ENCODE results near the gene CNTNAP5.

Gene CNTNAP5

GRCh38 chr2:124289615-124290014 lies 264.5 kb downstream of the CNTNAP5 start:
- Histone ChIP-seq H2BK120ac (ENCODE audit: low read depth, low read length) (no peak overlapping the region), H3K4me2 (ENCODE audit: low read length) (no peak overlapping the region), H3K4ac (ENCODE audit: low read depth, low read length) (no peak overlapping the region), H3K79me2 (ENCODE audit: control insufficient read depth, insufficient read depth, low read length) (no peaks in the 10 kb centered on the region), H3K36me3 (ENCODE audit: control insufficient read depth, insufficient read depth, low read length) (no peaks in the 10 kb centered on the region), H3K79me1 (ENCODE audit: low read length) (no peaks in the 10 kb centered on the region), H4K5ac (ENCODE audit: low read length) (no peak overlapping the region), H3K56ac (ENCODE audit: low read length) (no peak overlapping the region), H2BK5ac (ENCODE audit: low read length) (no peak overlapping the region), H2BK15ac (replicated peaks; ENCODE audit: low read depth) (no peak overlapping the region), H3K9ac (ENCODE audit: low read length) (no peak overlapping the region), H3K23ac (ENCODE audit: low read length) (no peak overlapping the region), H3K4me1 (ENCODE audit: control insufficient read depth, low read depth, low read length) (no peaks in the 10 kb centered on the region), H3K4me3 (ENCODE audit: low read length) (no peak overlapping the region), H4K8ac (ENCODE audit: low read depth, low read length) (no peak overlapping the region), H3K18ac (ENCODE audit: low read length) (no peak overlapping the region), H2AK5ac (ENCODE audit: low read length) (no peak overlapping the region), H3K27ac (ENCODE audit: low read depth, low read length) (no peak overlapping the region), H3K27me3 (ENCODE audit: insufficient read depth, low read length, poor library complexity) (no peaks in the 10 kb centered on the region)
- no peak for DNase-seq
- no CpG with 5 or more reads among the region's 1 CpG for WGBS (ENCODE audit: extremely low coverage, insufficient coverage, low lambda C conversion rate)

- no peak for DNase-seq
- Histone ChIP-seq H3K36me3 (ENCODE audit: control insufficient read depth, insufficient read depth, low read length) (no peaks in the 10 kb centered on the region), H3K4me1 (ENCODE audit: control insufficient read depth, low read depth, low read length) (no peaks in the 10 kb centered on the region), H3K23ac (ENCODE audit: low read length) (no peak overlapping the region), H2BK5ac (ENCODE audit: low read length) (no peak overlapping the region), H4K8ac (ENCODE audit: low read depth, low read length) (no peak overlapping the region), H2BK15ac (replicated peaks; ENCODE audit: low read depth) (no peak overlapping the region), H3K56ac (ENCODE audit: low read length) (no peak overlapping the region), H4K5ac (ENCODE audit: low read length) (no peak overlapping the region), H3K4me3 (ENCODE audit: low read length) (no peak overlapping the region), H2AK5ac (ENCODE audit: low read length) (no peak overlapping the region), H3K79me2 (ENCODE audit: control insufficient read depth, insufficient read depth, low read length) (no peaks in the 10 kb centered on the region), H3K18ac (ENCODE audit: low read length) (no peak overlapping the region), H3K9ac (ENCODE audit: low read length) (no peak overlapping the region), H3K4me2 (ENCODE audit: low read length) (no peak overlapping the region), H3K27me3 (ENCODE audit: insufficient read depth, low read length, poor library complexity) (no peaks in the 10 kb centered on the region), H3K4ac (ENCODE audit: low read depth, low read length) (no peak overlapping the region), H3K27ac (ENCODE audit: low read depth, low read length) (no peak overlapping the region), H2BK120ac (ENCODE audit: low read depth, low read length) (no peak overlapping the region), H3K79me1 (ENCODE audit: low read length) (no peaks in the 10 kb centered on the region)
- no CpG with 5 or more reads among the region's 2 CpGs for WGBS (ENCODE audit: extremely low coverage, insufficient coverage, low lambda C conversion rate)
Observed at GRCh38 chr2:124296470-124296869, 271.4 kb downstream of the CNTNAP5 start.

GRCh38 chr2:124301915-124302314 lies 276.8 kb downstream of the CNTNAP5 start:
- H3K18ac ChIP-seq (ENCODE audit: low read length) = no peak overlapping the region
- no peaks in the 10 kb centered on the region for H3K4me1 ChIP-seq (ENCODE audit: control insufficient read depth, low read depth, low read length)
- no peak overlapping the region for H3K4me3 ChIP-seq (ENCODE audit: low read length)
- H3K79me2 ChIP-seq (ENCODE audit: control insufficient read depth, insufficient read depth, low read length) = no peaks in the 10 kb centered on the region
- no peaks in the 10 kb centered on the region for H3K36me3 ChIP-seq (ENCODE audit: control insufficient read depth, insufficient read depth, low read length)
- no peak overlapping the region for H4K5ac ChIP-seq (ENCODE audit: low read length)
- no peaks in the 10 kb centered on the region for H3K79me1 ChIP-seq (ENCODE audit: low read length)
- no peak overlapping the region for H3K4me2 ChIP-seq (ENCODE audit: low read length)
- no peak overlapping the region for H3K4ac ChIP-seq (ENCODE audit: low read depth, low read length)
- H3K9ac ChIP-seq (ENCODE audit: low read length) = no peak overlapping the region
- no peak overlapping the region for H3K56ac ChIP-seq (ENCODE audit: low read length)
- no peak overlapping the region for H3K23ac ChIP-seq (ENCODE audit: low read length)
- H2BK15ac ChIP-seq (replicated peaks; ENCODE audit: low read depth) = no peak overlapping the region
- H2BK120ac ChIP-seq (ENCODE audit: low read depth, low read length) = no peak overlapping the region
- H2AK5ac ChIP-seq (ENCODE audit: low read length) = no peak overlapping the region
- DNase-seq = no peak
- no peak overlapping the region for H4K8ac ChIP-seq (ENCODE audit: low read depth, low read length)
- H2BK5ac ChIP-seq (ENCODE audit: low read length) = no peak overlapping the region
- H3K27ac ChIP-seq (ENCODE audit: low read depth, low read length) = no peak overlapping the region
- no peaks in the 10 kb centered on the region for H3K27me3 ChIP-seq (ENCODE audit: insufficient read depth, low read length, poor library complexity)

- Histone ChIP-seq H3K27me3 (ENCODE audit: insufficient read depth, low read length, poor library complexity) (no peaks in the 10 kb centered on the region), H3K4me2 (ENCODE audit: low read length) (no peak overlapping the region), H3K4ac (ENCODE audit: low read depth, low read length) (no peak overlapping the region), H3K18ac (ENCODE audit: low read length) (no peak overlapping the region), H2BK5ac (ENCODE audit: low read length) (no peak overlapping the region), H4K8ac (ENCODE audit: low read depth, low read length) (no peak overlapping the region), H3K23ac (ENCODE audit: low read length) (no peak overlapping the region), H3K27ac (ENCODE audit: low read depth, low read length) (no peak overlapping the region), H3K4me3 (ENCODE audit: low read length) (no peak overlapping the region), H3K79me2 (ENCODE audit: control insufficient read depth, insufficient read depth, low read length) (no peaks in the 10 kb centered on the region), H3K79me1 (ENCODE audit: low read length) (no peaks in the 10 kb centered on the region), H3K4me1 (ENCODE audit: control insufficient read depth, low read depth, low read length) (no peaks in the 10 kb centered on the region), H3K36me3 (ENCODE audit: control insufficient read depth, insufficient read depth, low read length) (no peaks in the 10 kb centered on the region), H2BK120ac (ENCODE audit: low read depth, low read length) (no peak overlapping the region), H2BK15ac (replicated peaks; ENCODE audit: low read depth) (no peak overlapping the region), H2AK5ac (ENCODE audit: low read length) (no peak overlapping the region), H3K9ac (ENCODE audit: low read length) (no peak overlapping the region), H4K5ac (ENCODE audit: low read length) (no peak overlapping the region), H3K56ac (ENCODE audit: low read length) (no peak overlapping the region)
- DNase-seq = no peak
- no CpG with 5 or more reads among the region's 1 CpG for WGBS (ENCODE audit: extremely low coverage, insufficient coverage, low lambda C conversion rate)
Observed at GRCh38 chr2:124308319-124309062, 283.4 kb downstream of the CNTNAP5 start.

GRCh38 chr2:124309563-124310138 lies 284.6 kb downstream of the CNTNAP5 start:
- Histone ChIP-seq H3K4me2 (ENCODE audit: low read length) (no peak overlapping the region), H2BK15ac (replicated peaks; ENCODE audit: low read depth) (no peak overlapping the region), H3K79me2 (ENCODE audit: control insufficient read depth, insufficient read depth, low read length) (no peaks in the 10 kb centered on the region), H3K4ac (ENCODE audit: low read depth, low read length) (no peak overlapping the region), H3K9ac (ENCODE audit: low read length) (no peak overlapping the region), H3K4me3 (ENCODE audit: low read length) (no peak overlapping the region), H4K8ac (ENCODE audit: low read depth, low read length) (no peak overlapping the region), H2AK5ac (ENCODE audit: low read length) (no peak overlapping the region), H3K36me3 (ENCODE audit: control insufficient read depth, insufficient read depth, low read length) (no peaks in the 10 kb centered on the region), H3K23ac (ENCODE audit: low read length) (no peak overlapping the region), H3K56ac (ENCODE audit: low read length) (no peak overlapping the region), H3K4me1 (ENCODE audit: control insufficient read depth, low read depth, low read length) (no peaks in the 10 kb centered on the region), H4K5ac (ENCODE audit: low read length) (no peak overlapping the region), H2BK5ac (ENCODE audit: low read length) (no peak overlapping the region), H3K79me1 (ENCODE audit: low read length) (no peaks in the 10 kb centered on the region), H2BK120ac (ENCODE audit: low read depth, low read length) (no peak overlapping the region), H3K27ac (ENCODE audit: low read depth, low read length) (no peak overlapping the region), H3K18ac (ENCODE audit: low read length) (no peak overlapping the region), H3K27me3 (ENCODE audit: insufficient read depth, low read length, poor library complexity) (no peaks in the 10 kb centered on the region)
- no CpG with 5 or more reads among the region's 8 CpGs for WGBS (ENCODE audit: extremely low coverage, insufficient coverage, low lambda C conversion rate)
- no peak for DNase-seq

- no peak for DNase-seq
- no peak overlapping the region for H3K4me2 ChIP-seq (ENCODE audit: low read length)
- no peak overlapping the region for H3K23ac ChIP-seq (ENCODE audit: low read length)
- H2BK15ac ChIP-seq (replicated peaks; ENCODE audit: low read depth) = no peak overlapping the region
- H2AK5ac ChIP-seq (ENCODE audit: low read length) = no peak overlapping the region
- H3K4me3 ChIP-seq (ENCODE audit: low read length) = no peak overlapping the region
- H4K5ac ChIP-seq (ENCODE audit: low read length) = no peak overlapping the region
- H3K79me1 ChIP-seq (ENCODE audit: low read length) = no peaks in the 10 kb centered on the region
- H3K79me2 ChIP-seq (ENCODE audit: control insufficient read depth, insufficient read depth, low read length) = no peaks in the 10 kb centered on the region
- H3K36me3 ChIP-seq (ENCODE audit: control insufficient read depth, insufficient read depth, low read length) = no peaks in the 10 kb centered on the region
- H3K27me3 ChIP-seq (ENCODE audit: insufficient read depth, low read length, poor library complexity) = no peaks in the 10 kb centered on the region
- H3K4ac ChIP-seq (ENCODE audit: low read depth, low read length) = no peak overlapping the region
- no CpG with 5 or more reads among the region's 4 CpGs for WGBS (ENCODE audit: extremely low coverage, insufficient coverage, low lambda C conversion rate)
- no peaks in the 10 kb centered on the region for H3K4me1 ChIP-seq (ENCODE audit: control insufficient read depth, low read depth, low read length)
- no peak overlapping the region for H3K9ac ChIP-seq (ENCODE audit: low read length)
- no peak overlapping the region for H4K8ac ChIP-seq (ENCODE audit: low read depth, low read length)
- no peak overlapping the region for H3K18ac ChIP-seq (ENCODE audit: low read length)
- no peak overlapping the region for H2BK5ac ChIP-seq (ENCODE audit: low read length)
- H3K56ac ChIP-seq (ENCODE audit: low read length) = no peak overlapping the region
- no peak overlapping the region for H2BK120ac ChIP-seq (ENCODE audit: low read depth, low read length)
- H3K27ac ChIP-seq (ENCODE audit: low read depth, low read length) = no peak overlapping the region
Observed at GRCh38 chr2:124310671-124311070, 285.6 kb downstream of the CNTNAP5 start.
